DND-41 (cell line): ENCODE data around the gene PERCC1.

Experiments
- ATAC-seq: fragments of 200-7000 bp; cut with Tn5 transposase; 3 replicates; pipeline ENCODE4 v1.9.1; 2021; ENCODE audit warnings: low read depth; ENCODE audit not compliant: insufficient read depth
- DNase-seq: peaks from one replicate; pipeline ENCODE4 v3.0.0-alpha.2; 2020
- H2AFZ ChIP-seq: 2 replicates; pipeline ENCODE4 v1.6.0; 2012; ENCODE audit warnings: low read depth, low read length
- H3K27ac ChIP-seq: 2 replicates; pipeline ENCODE4 v1.5.1; 2012; ENCODE audit warnings: low read length, inconsistent platforms
- H3K27me3 ChIP-seq: fragments of 200-600 bp; sonication (generic); 2 replicates; pipeline ENCODE4 v1.6.0; 2012; ENCODE audit warnings: low read length, mild to moderate bottlenecking, inconsistent platforms; ENCODE audit not compliant: insufficient read depth, poor library complexity
- H3K36me3 ChIP-seq: 2 replicates; pipeline ENCODE4 v1.5.1; 2012; ENCODE audit warnings: low read length, inconsistent platforms; ENCODE audit not compliant: insufficient read depth
- H3K4me1 ChIP-seq: 2 replicates; pipeline ENCODE4 v1.5.1; 2012; ENCODE audit warnings: mild to moderate bottlenecking, low read length; ENCODE audit not compliant: insufficient read depth
- H3K4me2 ChIP-seq: 2 replicates; pipeline ENCODE4 v1.6.0; 2012; ENCODE audit warnings: mild to moderate bottlenecking, moderate library complexity, low read length, inconsistent platforms; ENCODE audit not compliant: insufficient read depth
- H3K4me3 ChIP-seq, 2 experiments: fragments of 200-600 bp in 1 of 2; shearing (Covaris generic) in 1 of 2; 2 replicates each; pipeline ENCODE4 v1.5.1; 2012 to 2016; ENCODE audit warnings: inconsistent platforms in 2 of 2, low read length in 2 of 2, mild to moderate bottlenecking in 2 of 2, low read depth in 1 of 2, moderate library complexity in 1 of 2
- H3K79me2 ChIP-seq: 2 replicates; pipeline ENCODE4 v1.6.0; 2012; ENCODE audit warnings: low read length, inconsistent platforms; ENCODE audit not compliant: insufficient read depth
- H3K9ac ChIP-seq: 2 replicates; pipeline ENCODE4 v1.6.0; 2012; ENCODE audit warnings: low read depth, mild to moderate bottlenecking, inconsistent platforms, low read length, moderate library complexity
- H3K9me3 ChIP-seq: 2 replicates; pipeline ENCODE4 v1.5.1; 2012; ENCODE audit warnings: low read length, moderate library complexity, mild to moderate bottlenecking, inconsistent platforms; ENCODE audit not compliant: insufficient read depth, severe bottlenecking
- H4K20me1 ChIP-seq: 2 replicates; pipeline ENCODE4 v1.6.0; 2012; ENCODE audit warnings: low read length; ENCODE audit not compliant: insufficient read depth
- EZH2 ChIP-seq: IDR thresholded peaks from 3 replicates; pipeline ENCODE4 v1.6.1; 2012; ENCODE audit warnings: borderline replicate concordance, low read depth, mild to moderate bottlenecking, moderate library complexity, low read length, inconsistent platforms; ENCODE audit not compliant: severe bottlenecking
- TF ChIP-seq, protein P1 (sequence below): IDR thresholded peaks from 2 replicates; pipeline ENCODE4 v1.5.1; 2012; ENCODE audit warnings: borderline replicate concordance, low read length, moderate library complexity, mild to moderate bottlenecking; ENCODE audit not compliant: poor library complexity, severe bottlenecking; ENCODE audit errors: extremely low read depth

The PERCC1 gene

DNA sequence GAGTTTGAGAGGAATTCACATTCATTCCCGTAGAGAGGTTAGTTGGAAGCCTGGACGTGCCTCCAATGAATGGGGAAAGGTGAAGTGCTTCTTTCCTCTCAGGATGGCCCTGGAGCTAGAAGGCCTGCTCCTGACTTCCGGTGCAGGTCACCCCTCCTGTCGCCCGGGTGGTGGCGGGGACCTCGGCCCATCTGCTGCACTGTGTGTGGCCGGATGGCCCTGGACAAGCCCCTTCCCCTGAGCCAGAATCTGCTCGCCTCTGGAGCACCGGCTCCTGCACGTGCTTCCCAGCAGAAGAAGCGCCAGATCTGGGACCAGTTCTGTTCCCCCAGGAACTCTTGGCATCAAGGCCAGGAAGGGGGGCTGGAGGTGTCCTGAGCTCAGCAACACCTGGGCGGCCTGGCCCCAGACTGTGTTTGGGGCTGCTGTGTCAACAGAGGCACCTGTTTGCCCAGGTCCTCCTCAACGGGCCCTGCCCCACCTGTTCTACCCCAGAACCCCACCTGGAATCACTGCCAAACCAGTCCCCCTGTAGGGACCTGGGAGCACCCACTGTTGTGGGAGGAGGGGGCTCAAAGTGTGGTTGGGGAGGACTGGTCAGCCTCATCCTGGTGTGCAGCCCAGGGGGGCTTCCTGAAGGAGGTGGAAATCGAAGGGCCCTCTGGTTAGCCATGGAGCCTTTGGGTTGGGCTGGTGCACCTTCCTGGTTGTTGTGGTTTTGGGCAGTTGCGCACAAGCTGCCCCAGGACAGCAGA lies 5.1 kb upstream of the PERCC1 start:
- Histone ChIP-seq H3K79me2 (no peaks in the 10 kb centered on the region), H3K36me3 (no peaks in the 10 kb centered on the region), H3K9me3 (no peaks in the 10 kb centered on the region), H3K27ac (no peak overlapping the region), H4K20me1 (no peaks in the 10 kb centered on the region), H3K27me3 (no peaks in the 10 kb centered on the region), H2AFZ (no peak overlapping the region), H3K4me1 (peaks cover 12% of the 10 kb centered on the region), H3K9ac (no peak overlapping the region), H3K4me2 (no peak overlapping the region), H3K4me3 (no peak overlapping the region)
- TF ChIP-seq EZH2 = no peak
- TF ChIP-seq, protein P1, sequence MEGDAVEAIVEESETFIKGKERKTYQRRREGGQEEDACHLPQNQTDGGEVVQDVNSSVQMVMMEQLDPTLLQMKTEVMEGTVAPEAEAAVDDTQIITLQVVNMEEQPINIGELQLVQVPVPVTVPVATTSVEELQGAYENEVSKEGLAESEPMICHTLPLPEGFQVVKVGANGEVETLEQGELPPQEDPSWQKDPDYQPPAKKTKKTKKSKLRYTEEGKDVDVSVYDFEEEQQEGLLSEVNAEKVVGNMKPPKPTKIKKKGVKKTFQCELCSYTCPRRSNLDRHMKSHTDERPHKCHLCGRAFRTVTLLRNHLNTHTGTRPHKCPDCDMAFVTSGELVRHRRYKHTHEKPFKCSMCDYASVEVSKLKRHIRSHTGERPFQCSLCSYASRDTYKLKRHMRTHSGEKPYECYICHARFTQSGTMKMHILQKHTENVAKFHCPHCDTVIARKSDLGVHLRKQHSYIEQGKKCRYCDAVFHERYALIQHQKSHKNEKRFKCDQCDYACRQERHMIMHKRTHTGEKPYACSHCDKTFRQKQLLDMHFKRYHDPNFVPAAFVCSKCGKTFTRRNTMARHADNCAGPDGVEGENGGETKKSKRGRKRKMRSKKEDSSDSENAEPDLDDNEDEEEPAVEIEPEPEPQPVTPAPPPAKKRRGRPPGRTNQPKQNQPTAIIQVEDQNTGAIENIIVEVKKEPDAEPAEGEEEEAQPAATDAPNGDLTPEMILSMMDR = no peak
- DNase-seq = no peak
- ATAC-seq = no peak

DNA sequence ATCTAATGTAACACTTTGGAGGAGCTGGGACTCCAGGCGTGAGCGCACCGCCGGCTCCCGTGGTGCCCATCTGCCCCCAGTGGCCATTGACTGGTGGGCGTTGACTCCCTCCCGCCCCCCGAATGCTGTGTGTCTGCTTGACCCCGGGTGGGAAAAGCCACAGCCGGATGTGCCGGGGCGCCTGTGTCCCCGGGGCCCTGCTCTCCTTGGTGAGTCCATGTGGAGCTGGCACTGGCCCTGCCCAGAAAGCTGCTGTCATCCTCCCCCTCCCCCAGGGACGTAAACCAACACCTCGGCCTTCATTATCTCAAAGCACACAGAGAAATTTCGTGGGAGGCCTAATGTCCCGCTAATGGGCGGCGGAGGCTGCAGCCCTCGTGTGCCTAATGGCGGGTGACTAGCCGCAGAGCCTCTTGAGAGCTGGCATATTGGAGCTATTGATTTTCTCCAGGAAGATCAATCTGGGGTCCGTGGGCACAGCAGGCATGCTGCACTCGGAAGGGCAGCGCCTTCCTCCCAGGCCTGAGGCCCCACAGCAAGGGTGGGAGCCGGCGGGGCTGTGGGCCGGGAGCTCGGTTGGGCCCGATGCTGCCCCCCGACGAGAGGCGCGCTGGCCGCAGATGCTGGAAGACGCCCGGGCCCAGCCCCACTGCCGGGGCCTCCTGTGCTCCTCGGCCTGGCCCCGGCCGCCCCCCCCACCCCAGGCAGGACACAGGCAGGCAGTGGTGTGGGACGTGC lies 4.0 kb upstream of the PERCC1 start:
- Histone ChIP-seq H3K36me3 (no peaks in the 10 kb centered on the region), H3K79me2 (no peaks in the 10 kb centered on the region), H2AFZ (no peak overlapping the region), H4K20me1 (no peaks in the 10 kb centered on the region), H3K4me2 (no peak overlapping the region), H3K27ac (no peak overlapping the region), H3K4me1 (peaks cover 5% of the 10 kb centered on the region), H3K9ac (no peak overlapping the region), H3K27me3 (no peaks in the 10 kb centered on the region), H3K4me3 (no peak overlapping the region), H3K9me3 (no peaks in the 10 kb centered on the region)
- no peak for ATAC-seq
- no peak for DNase-seq
- TF ChIP-seq, protein P1 = no peak
- no peak for TF ChIP-seq EZH2

GRCh38 chr16:1427473-1428461 lies 3.1 kb upstream of the PERCC1 start:
- no peaks in the 10 kb centered on the region for H3K27me3 ChIP-seq
- ATAC-seq = no peak
- no peaks in the 10 kb centered on the region for H3K4me1 ChIP-seq
- TF ChIP-seq, protein P1 = no peak
- TF ChIP-seq EZH2 = no peak
- no peak overlapping the region for H3K4me3 ChIP-seq
- no peak overlapping the region for H2AFZ ChIP-seq
- no peak overlapping the region for H3K9ac ChIP-seq
- no peak overlapping the region for H3K4me2 ChIP-seq
- no peak overlapping the region for H3K27ac ChIP-seq
- no peaks in the 10 kb centered on the region for H3K9me3 ChIP-seq
- H4K20me1 ChIP-seq = no peaks in the 10 kb centered on the region
- no peak for DNase-seq
- no peaks in the 10 kb centered on the region for H3K36me3 ChIP-seq
- no peaks in the 10 kb centered on the region for H3K79me2 ChIP-seq
